HG03575 (cell line): ENCODE data around the gene RGS11.

Source experiments
- ATAC-seq: cut with Tn5 transposase; IDR thresholded peaks from one replicate; pipeline ENCODE4 v1.9.1; 2021; ENCODE audit not compliant: unreplicated experiment, insufficient number of reproducible peaks, low FRiP score; ENCODE audit errors: extremely low read depth

Gene RGS11

DNA sequence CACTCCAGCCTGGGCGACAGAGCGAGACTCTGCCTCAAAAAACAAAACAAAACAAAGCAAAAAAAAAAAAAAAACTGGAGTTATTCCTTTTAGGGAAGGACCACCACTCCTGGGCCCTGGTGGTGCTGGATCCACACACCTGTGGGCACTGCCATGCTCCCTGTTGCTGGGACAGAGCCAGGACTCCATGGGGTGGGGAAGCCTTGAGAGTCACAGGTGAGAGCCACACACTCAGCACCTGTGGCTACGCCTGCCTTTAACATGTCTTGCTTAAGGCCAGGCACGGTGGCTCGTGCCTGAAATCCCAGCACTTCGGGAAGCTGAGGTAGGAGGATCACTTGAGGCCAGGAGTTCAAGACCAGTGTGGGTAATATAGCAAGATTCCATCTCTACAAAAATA is 25.5 kb upstream of the RGS11 start:
- no peak for ATAC-seq

DNA sequence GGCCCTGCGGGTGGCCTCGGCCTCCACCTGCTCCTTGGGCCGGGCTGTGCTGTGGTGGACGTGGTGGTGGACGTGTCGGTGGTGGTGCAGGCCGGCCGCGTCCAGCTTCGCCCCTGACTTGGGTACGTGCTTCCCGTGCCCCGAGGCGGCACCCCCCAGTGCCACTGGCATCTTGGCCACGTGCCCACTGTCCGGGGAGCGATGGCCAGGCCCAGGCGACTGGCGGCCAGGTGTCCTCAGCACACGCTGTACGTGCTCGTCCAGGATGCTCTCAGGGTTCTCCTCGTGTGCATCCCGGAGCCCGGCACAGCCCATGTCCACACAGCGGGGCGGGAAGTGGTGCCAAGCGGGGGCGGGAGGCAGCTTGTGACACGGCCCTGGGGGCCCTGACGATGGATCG is 22.1 kb upstream of the RGS11 start:
- ATAC-seq = no peak

GRCh38 chr16:296806-297510 is 21.2 kb upstream of the RGS11 start:
- no peak for ATAC-seq

DNA sequence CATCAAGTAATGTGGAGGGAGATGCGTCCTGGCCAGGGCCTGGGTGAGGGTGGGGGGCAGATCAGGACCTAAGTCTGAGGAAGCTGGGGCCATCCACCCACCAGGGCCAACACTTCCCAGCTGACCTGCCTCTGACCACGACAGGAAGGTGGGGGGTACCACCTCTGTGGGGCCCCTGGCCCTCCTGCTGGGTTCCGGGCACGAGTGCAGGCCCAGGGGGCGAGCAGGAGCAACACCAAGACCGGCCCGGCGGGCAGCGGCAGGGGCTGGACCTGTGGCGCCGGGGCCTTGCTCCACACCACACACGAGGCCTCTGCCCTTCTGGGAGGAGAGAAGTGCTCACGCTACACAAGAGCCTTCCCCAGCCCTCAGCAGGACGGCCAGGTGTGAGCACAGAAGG is 20.5 kb upstream of the RGS11 start:
- no peak for ATAC-seq

GRCh38 chr16:293043-293775 is 17.5 kb upstream of the RGS11 start:
- no peak for ATAC-seq

GRCh38 chr16:291539-291938 is 15.8 kb upstream of the RGS11 start:
- ATAC-seq = no peak

DNA sequence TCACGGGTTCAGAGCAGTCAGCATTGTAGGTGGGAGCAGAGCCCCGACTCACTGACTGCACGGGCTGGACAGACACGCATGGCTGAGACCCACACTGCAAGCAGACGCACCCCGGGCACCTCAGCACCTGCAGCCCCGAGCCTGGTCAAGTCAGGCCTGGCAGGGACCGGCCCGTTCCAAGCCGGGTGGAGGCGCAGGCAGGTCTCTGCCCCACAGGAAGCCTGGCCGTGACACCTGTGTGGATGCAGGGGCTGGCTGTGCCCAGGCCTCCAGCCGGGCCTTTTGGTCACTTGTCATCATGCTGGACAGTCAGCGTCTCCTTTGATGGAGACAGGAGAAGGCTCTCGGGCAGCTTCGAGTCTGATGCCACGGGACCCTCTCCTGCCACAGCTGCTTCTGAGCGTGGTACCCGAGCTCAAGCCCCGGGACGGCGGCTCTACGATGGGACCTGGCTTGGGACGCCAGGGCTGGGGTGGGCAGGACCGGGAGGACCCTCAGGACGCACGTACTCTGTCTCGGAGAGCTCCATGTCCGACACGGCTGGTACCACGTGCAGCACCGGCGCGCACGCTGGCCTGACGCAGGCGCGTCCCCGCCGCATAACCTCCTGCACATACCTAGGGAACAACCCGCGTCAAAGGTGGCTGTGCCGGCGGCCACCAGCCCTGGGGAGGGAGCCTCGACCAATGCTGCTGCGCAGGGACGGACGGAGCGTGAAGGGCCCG is 15.1 kb upstream of the RGS11 start:
- ATAC-seq = no peak

DNA sequence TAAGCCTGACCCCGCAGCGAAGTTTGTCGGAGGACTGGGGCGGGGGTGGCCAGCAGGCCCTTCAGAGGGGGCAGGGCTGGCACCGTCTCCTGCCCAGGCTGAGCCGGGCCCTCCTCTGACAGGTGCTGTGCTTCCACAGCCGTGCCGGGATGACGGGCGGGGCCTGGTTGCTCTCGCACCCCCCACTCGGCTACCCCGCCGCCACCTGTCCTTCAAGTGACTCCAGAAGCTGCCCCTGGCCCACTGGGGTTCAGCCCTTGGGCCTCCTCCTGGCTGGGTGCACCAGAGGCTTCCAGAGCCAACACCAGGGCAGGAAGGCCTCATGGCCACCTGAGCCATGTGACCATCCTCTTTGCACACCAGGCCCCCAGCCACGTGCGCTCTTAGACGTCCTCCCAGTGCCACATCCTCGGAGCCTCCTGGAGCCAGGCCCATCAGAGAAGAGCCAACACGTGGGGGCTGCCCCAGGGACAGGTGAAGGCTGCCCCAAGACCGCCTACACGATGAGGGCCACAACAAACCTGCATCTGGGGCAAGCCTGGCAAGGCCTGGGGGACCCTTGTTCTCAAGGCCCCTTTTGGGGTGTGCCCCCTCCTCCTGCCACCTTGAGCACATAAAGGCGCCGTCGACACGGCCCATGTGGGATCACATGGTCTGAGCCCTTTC is 14.4 kb upstream of the RGS11 start:
- no peak for ATAC-seq

DNA sequence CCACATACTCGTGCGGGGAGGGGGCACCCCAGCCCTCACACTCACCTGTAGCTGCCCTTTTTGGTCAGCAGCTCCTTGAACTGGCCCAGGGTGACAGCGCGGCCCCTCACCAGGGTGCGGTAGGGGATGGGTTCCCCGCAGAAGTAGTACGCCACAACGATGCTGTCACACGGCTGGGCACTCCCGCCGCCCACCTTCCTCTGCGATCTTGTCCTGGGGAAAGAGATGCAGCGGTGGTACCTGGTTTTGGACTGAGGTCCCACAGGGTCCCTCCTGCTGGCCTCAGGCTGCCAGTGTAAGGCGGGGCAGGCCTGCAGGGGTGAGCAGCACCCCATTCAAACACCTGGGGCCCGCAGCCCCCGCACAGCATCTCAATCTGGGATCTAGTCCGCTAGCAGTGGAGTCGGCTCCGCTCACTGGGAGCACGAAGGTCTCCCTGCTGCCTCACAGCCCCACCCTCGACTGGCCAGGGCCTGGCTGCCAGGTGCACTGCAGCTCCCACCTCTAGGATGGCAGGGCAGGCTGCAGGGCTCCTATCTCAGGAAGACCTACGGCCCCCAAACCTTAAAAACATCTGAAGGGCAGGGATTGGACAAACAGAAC is 13.8 kb upstream of the RGS11 start:
- no peak for ATAC-seq

GRCh38 chr16:287981-288920 is 12.5 kb upstream of the RGS11 start:
- ATAC-seq = no peak

DNA sequence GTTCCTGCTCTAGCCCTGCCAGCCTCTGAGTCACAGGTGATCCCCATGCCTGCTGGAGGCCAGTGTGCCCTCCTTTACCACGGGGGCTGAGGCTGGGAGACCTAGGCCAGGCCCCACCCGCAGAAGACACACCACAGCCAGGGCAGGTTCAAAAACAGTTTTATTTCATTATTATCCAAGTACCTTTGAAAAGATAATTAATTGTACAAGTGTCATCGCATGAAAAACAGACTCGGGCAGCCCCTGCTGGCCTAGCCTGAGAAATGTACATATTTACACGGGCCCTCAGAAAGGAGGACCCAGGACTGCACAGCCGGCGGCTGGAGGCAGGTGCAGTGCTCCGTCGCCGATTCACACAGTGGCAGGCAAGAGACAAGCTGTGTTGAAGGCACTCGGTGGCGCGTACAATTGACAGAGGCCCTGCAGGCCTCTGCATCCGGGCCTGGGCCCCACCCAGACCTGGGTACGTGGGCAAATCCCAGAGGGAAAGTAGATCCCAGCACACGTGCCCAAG is 11.6 kb upstream of the RGS11 start:
- ATAC-seq = no peak

DNA sequence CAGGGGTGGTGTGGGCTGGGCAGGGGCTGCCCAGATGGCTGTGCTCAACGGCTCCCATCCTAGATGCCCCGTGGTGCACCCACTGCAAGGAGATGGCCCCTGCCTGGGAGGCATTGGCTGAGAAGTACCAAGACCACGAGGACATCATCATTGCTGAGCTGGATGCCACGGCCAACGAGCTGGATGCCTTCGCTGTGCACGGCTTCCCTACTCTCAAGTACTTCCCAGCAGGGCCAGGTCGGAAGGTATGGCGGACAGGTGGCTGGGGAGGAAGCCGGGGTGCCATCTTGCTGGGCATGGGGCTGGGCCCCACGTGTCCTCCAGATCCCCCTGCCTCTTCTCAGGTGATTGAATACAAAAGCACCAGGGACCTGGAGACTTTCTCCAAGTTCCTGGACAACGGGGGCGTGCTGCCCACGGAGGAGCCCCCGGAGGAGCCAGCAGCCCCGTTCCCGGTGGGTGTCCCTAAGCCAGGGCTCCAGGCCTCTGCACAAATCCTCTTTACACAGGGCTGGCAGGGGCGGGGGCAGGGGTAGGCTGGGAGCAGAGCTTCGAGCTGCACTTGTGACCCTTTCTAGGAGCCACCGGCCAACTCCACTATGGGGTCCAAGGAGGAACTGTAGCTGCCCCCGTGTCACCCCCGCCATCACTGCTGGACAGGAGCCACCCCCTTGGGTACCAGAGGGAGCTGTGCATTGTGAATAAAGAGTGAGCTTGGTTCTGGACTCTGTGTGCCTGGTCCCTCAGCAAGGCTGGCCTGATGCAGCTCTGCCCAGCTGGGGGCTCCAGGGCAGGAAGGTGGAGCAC is 10.9 kb upstream of the RGS11 start:
- no peak for ATAC-seq

GRCh38 chr16:285146-286055 is 9.7 kb upstream of the RGS11 start:
- no peak for ATAC-seq

DNA sequence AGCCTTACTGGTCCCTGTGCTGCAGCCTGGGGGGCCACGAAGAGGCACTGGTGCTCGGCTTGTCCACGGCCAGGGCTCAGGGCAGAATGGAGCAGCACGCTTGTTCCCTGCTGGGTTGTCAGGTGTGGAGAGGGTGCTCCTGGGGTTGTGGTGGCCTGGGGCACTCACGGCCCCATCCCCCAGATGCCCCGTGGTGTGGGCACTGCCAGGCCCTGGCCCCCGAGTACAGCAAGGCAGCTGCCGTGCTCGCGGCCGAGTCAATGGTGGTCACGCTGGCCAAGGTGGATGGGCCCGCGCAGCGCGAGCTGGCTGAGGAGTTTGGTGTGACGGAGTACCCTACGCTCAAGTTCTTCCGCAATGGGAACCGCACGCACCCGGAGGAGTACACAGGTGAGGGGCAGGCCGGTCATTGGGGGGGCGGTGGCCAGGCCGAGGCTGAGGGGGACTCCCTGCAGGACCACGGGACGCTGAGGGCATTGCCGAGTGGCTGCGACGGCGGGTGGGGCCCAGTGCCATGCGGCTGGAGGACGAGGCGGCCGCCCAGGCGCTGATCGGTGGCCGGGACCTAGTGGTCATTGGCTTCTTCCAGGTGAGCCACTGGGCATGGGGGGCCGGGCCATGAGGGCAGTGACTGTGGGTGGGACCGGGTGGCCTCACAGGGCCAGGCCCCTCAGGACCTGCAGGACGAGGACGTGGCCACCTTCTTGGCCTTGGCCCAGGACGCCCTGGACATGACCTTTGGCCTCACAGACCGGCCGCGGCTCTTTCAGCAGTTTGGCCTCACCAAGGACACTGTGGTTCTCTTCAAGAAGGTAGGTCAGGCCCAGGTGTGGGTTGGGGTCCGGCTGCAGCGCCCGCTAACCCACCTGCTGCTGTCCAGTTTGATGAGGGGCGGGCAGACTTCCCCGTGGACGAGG is 8.7 kb upstream of the RGS11 start:
- ATAC-seq = no peak

DNA sequence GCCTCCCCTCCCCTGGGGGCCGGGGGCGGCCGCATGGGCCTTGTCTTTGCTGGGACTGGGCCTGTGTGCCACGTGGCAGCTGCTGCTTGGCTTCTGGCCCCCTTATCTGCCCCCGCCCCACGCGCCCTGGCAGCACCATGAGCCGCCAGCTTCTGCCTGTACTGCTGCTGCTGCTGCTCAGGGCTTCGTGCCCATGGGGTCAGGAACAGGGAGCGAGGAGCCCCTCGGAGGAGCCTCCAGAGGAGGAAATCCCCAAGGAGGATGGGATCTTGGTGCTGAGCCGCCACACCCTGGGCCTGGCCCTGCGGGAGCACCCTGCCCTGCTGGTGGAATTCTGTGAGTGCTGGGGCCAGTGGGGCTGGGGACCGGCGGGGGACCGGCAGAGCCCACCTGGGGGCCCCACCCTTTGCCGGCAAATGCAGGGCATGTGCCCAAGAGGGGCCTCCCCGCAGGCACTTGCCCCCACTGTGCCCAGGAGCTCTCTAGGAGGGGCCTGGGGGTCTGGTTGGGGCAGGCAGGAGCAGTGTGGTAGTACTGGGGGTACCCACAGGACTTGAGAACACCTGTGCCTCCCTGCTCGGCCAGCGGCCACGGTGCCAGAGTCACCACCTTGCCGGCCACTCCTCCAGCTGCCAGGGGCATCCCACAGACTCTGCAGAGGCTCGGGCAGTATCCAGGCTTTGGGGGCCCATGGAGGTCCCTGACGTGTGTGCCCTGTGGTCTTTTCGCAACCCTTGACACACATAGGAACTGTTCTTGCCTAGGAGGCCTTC is 7.5 kb upstream of the RGS11 start, which contains the start of gene PDIA2:
Gene PDIA2, plus strand, starts transcription at position 132 of the 773 bp plus-strand sequence. Its CDS starts 6 bp downstream, at position 138.
- ATAC-seq = no peak
